ENCODE results near the gene RERE.

The RERE gene

DNA sequence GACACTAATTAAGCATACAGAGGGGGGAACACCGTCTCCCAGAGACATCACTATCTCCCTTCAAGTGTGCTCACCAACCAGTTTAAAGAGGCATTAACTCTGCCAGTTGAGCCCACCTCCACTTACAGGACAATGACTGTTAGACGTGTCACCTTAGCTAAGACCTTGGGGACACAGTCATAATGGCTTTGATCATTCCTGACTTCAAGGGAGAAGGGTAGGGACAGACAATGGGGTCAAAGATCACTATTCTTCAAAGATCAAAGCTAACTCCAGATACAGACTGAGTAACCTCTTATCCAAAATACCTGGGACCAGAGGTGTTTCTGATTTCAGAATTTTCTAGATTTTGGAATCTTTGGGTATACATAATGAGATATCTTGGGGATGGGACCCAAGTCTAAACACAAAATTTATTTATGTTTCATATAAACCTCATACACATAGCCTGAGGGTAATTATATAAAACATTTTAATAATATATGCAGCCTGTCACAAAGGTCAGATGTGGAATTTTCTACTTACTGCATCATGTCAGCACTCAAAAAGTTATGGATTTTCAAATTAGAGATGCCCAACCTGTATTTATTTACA lies 253.4 kb downstream of the RERE start:
- no peak for DNase-seq

DNA sequence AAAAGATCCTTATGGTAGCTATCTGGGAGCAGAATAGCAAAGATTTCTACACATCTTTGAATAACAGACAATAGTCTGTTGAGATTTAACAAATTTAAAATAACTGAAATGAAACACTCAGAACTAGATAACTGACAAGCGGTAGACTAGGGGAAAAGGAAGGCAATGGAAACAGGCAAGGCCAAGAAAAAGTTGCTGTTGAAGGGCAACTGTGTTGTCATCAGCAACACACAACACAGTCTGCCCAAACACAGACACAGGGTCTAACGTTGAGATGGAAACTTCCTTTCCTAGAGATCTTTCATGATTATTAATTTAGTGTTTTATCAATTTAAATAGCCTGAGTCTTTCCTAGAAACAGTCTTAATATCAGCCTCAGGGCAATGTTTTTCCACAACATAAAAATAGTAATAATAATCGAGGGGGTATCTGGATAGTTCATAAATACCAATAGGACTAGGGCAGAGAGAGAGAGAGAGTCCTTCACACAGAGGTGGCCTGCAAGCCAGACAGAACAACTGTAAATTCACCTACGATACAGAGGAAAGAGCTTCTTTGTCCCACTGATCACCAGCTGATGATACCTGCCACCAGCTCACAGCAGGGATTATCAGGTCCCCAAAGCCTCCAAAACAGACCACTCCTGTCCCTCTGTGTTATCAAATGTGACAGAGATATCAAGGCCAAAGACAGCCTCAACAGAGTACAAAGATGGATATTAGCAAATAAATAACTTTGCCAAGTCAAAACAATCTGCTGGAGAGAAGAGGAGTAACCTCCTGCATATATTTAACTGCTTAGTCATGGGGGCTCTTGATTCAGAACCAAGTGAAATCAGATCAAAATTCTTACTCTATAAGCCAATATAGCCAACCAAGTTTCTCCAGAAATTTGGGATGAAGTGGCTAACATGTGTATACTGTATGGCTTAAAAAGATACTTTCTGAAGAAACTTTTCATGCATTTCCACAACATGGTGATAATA lies 254.3 kb downstream of the RERE start:
- no peak for DNase-seq

DNA sequence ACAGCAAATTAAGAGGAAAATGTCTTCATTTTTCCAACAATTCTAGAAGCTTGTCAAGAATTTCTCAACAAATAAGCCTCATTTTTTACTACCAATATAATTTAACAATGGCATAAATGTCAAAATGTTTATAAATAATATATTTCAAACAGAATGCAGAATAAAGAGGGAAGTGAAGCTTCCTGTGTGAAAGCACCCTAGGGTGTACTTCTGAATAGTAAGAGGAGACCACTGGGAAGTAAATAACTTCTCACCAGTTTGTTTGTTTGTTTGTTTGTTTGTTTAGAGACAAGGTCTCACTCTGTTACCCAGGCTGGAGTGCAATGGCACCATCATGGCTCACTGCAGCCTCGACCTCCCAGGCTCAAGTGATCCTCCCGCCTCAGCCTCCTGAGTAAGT lies 255.2 kb downstream of the RERE start:
- DNase-seq = no peak

DNA sequence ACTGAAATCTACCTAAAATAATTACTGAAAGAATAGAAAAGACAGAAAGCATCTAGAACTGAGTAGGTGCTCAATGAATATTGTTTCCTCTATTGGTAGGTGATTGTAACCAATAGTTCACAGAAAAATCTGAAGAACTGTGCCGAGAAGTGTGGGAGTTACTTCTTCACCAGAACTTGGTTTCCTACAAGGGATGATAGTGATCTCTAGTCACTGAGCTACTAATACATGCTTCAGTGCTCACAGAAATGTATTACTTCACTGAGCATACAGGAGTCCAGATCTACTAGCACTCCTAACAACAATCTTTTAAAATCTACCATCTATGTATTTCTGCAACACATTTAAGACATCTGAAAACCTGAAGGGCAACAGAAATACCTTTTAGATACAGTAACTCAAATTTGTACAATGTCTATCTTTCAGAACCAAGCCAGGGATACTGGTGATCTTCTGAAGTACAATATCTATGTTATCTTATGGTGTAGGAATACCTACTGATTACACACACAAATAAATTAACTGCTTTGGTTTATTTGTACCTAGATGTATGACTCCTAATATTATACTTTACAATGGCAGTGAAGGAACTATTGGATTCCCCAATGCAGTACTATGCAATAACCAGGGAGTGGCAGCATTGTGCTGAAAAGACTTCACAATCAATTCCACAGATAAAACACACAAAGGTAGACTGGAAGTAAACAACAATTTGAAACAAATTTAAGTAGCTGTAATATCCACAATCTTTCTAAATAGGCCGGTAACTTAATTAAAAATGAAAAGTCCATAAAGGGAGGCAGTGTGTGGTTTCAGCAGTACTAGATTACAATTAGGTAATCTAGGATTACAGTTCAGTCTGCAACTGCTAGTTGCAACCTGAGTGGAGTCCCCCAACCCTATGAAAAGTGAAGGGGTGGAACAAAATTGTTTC lies 256.6 kb downstream of the RERE start:
- DNase-seq = peak; percentile 59

DNA sequence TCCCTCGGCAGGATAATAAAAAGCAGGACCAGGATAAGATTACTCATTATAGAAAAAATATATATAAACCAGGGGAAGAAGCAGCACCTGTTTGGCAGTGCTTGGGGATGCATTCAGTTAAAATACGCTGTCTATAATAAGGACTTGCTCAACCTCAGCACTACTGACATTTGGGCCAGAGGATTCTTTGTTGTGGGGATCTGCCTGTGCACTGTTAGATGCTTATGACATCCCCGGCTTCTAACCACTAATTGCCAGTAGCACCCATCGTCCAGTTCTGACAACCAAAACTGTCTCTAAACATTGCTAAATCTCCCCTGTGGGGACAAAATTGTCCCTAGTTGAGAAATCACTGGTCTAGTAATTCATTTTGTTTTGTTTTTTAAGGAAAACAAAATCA lies 257.4 kb downstream of the RERE start:
- no peak for DNase-seq

DNA sequence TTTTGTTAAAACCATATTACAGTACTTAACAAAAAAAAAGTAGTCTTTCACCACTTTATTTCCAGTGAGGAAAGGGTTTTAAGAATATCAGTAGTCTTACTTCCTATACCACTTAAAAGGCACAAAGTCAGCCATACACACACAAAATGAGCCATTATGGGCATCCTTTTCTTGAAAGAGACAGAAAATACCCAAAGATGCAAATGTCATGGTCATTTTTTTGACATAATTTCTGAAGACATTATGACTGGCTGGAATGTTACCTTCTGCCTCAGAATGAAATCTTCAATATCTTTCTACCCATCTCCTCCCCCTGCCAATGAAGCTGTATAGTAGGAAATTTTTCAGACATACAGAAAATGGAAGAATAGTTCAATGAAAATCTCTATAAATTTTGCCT lies 261.9 kb downstream of the RERE start:
- no peak for DNase-seq

DNA sequence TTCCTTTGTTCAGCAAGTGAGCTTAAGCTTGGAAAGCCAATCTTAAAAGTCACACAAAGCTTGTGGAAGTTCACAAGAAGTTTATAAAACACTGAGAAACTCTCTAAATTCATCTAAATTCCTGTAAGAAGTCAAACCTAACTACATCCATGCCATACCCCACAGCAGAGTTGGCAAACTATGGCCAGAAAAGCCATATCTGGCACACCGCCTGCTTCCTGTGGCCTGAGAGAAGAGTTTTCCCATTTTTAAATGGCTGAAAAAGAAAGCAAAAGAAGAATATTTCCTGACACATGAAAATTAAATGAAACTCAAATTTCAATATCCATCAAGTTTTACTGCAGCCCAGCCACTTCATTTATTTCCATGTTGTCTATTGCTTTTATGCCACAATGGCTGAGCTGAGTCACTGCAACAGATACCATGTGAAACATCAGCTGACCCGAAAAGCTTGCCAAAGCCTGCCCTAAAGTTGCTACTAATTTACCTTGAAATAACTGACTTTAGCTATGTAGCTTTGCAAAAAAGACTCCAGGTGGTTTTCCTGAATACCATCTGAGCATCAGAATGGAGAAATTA lies 262.4 kb downstream of the RERE start:
- no peak for DNase-seq

DNA sequence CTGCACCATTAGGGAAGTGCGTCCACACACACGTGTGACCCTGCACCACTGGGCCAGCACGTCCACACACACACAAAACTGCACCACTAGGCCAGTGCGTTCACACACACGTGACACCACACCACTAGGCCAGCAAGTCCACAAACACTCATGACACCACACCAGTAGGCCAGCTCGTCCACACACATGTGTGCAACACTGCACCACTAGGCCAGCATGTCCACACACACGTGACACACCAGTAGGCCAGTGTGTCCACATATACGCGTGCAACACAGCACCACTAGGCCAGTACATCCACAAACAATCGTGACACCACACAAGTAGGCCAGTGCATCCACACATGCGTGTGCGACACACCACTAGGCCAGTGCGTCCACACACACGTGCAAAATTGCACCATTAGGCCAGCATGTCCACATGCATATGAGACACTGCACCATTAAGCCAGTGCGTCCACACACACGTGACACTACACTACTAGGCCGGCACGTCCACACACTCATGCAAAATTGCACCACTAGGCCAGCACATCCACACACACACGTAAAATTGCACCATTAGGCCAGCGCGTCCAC lies 264.5 kb downstream of the RERE start:
- no peak for DNase-seq

DNA sequence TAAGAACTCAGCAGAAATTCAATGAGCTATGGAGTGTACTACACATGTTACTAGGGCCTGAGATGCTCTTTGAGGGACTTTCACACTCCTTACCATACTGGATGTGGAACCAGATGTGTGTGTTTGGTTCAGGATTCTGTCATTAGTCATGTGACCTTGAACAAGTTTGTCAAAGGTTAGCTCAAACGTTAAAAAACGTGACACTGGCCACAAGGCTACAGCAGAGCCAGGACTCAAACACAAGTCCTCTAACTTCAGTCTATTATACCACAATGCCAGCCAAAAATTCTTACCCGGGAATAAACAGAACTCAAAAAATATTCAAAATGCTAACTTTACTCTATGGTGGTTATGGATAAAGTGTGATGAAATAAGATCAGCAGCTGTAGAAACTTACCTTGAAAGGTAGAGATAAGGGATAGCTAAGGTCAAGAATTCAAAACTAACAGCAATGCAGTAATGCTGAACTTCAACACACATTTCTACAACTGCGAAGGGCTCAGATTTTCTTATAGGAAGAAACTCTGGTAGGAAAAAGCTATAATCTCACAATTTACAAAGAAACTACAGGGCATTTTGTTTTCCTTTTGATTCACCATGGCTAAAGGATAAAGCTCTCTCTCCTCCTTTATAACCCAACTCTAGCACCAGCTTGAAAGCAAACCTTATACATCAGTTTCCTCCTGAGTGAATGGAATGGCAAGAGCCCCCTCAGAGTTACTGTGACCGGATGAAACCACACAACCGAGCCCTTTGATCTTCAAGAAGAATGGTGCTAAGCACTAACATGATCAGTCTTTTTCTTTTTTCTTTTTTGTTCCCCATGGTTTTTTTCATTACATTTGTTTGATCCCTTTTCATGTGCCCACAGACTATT lies 265.6 kb downstream of the RERE start:
- DNase-seq = no peak

DNA sequence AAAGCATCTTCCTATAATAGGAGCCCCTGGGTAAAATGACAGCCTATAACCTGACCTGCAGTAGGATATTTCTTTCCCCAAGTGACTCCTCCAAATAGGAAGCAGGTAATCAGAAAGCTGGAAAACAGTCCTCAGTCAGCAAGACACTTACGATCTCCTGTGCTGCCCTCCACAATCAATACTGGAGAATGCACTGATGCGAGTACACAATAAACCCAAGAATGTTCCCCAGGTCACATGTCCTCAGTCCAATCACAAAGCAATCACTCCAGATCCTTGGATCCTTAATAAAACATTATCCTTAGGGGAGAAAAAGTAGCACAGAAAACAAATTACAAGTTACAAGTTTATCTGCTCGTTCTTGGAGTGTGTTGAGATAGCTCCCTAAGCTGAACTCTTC lies 266.4 kb downstream of the RERE start:
- no peak for DNase-seq

DNA sequence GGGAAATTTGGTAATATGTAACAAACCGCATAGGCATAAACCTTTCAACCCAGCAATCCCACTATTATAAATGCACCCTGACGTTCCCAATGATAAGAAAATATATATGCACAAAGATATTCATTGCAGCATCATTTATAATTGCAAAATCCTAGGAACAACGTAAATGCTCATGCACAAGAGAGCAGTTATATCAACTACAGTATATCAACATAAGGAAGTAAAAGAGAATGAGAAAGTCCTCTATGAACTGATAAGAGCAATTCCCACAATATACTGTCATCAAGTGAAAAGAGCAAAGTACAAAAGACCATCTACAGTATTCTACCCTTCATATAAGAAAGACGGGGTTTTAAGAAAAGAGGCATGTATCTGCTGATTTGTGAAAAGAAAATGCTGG lies 269.6 kb downstream of the RERE start:
- no peak for DNase-seq

DNA sequence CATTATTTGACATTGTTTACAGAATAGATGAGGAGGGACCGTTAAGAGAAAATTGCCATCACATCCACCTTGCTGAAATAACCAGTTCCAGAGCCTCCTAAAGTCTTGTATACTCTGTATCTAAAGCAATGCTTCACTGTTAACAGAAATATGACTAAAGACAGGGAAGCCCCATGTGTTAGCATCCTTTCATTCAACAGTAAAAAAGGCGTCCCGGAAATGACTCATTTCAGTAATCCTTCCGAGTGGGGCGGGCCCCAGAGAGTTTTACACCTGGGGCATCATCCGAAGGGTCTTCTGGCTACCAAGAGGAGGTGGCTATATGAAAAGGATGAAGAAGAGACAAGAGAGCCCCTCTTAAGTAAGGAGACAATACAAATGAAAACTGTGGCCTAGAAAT lies 272.4 kb downstream of the RERE start:
- DNase-seq = no peak

DNA sequence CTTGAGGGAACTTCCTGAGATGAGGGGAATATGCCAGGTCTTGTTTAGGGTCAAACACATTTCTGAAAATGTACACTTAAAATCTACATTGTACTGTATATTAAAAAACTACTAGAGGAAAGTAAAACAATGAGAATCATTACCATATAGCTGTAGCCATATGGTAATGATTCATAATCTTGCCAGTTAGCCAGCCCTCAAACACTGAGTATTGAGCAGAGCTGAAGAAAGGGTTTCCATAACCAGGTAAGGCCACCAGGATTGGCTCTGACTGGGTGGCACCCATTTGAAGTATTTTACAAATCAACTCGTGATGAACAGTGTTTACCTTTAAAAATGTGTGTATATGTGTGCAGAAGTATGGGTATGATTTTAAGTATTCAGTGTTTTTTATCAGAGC lies 272.8 kb downstream of the RERE start:
- no peak for DNase-seq

DNA sequence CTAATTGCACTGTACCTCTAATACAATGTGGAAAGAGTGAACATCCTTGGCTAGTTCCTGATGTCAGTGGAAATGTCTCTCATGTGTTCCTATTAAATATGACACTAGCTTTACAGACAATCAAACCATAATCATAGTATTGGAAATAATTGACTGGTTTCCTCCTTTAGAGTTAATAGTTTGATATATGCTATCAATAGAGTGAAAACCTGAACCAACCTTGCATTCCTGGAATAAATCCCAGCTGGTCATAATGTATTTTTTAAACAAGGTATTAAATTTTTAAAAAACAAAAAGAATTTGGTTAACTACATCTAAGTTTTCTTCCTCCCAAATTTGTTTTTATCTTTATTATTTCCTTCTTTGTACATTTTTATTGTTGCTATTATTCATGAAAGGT lies 273.5 kb downstream of the RERE start:
- DNase-seq = no peak

DNA sequence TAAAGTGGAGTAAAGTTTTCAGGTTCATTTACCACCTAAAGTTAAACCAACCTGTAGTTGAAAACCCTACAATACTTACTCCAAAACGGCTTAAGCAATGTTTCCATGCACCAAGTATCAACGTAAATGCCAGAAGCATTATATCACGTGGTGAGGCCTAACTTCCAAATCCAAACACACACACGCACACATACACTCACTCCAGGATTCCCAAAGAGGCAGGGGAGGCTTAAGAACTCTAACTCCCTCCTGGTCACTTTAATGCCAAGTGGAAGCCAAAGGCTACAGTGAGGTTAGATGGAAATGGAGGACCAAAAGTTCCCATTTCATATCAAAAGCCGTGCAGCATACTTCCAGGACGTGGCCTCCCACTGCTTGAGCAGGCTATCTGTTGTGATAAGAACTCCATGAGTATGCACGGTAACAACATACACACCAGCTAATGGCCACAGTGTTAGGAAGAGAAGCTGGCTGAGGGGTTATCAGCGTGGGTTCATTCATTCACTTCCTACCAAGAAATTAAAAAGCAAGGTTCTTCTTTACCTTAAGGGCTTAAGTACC lies 275.4 kb downstream of the RERE start:
- DNase-seq = no peak

DNA sequence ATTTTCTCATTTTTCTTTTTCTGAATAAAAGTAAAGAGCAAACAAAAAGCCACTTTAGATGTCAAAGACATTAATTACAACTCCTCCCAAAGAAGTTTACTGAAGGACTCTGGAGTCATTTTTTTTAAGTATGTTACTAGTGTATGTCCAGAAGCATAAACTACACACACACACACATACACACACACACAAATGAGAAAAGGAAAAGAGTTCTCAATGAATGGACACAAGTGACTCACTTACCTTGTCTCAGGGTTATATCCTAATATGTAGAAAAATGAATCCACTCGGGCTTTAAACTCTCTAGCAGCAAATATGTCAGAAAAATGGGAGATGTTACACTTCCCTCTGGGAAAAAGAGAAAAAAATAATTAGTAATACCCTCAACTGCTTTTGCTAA lies 276.5 kb downstream of the RERE start:
- DNase-seq = no peak

DNA sequence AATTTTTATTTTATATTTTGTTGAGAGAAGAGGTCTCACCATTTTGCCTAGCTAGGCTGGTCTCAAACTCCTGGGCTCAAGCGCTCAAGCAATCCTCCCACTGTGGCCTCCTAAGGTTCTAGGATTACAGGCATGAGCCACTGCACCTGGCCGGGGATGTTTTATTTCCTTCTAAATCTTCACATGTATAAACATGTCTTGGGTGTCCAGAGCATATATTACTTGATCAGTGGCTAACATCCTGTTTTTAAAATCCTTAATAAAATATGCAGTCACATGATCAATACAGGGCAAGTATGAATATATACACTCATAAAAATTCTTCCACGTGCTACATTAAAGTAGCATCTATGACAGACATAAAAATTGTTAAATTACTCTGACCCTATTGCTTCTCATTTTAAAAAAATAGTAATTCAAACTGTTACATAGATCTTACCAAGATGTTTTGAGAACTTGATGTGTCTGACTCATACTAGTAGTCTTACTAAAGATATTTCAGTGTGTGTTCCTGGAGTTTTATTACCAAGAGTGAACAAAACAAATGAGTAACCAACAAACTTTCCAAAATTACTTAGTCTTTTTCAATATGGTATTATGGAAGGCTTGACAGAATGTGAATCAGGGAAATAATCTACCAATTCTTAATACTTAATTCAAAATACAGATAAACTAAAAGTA lies 277.0 kb downstream of the RERE start:
- DNase-seq = no peak

DNA sequence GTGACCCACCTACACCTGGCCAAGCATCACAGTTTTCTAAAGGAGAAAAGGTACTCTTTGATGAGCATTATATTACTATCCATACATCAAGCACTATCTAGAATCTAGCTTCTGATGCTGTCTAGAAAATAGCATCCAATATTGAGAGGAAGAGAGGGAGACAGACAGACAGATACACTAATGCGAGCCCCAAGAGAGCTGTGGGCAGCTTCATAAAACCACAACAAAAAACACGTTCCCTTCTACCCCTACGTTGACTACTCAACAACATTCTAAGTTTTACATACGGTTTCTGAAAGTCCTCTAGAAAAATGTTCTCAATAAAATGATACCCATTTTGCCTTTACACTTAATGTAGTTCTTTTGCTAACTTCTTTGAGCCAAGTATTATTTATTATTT lies 277.8 kb downstream of the RERE start:
- DNase-seq = no peak

DNA sequence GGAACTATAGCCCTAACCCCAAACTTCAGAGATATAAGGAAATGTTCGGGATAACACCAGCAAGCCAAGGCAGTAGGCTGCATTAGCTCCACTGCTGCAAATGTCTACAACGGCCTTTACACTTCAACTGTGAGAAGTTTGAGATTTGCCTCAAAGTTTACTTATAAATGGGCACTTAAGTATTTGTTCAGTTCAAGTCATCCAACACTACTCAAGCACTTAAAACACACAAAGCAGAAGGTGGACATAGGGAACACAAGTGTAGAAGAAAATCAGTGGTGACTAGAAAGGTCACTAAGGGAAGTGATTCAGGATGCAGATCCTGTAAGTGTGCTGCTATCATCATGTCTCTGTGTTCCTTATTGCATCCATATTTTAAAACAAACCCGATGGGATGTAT lies 278.9 kb downstream of the RERE start:
- DNase-seq = no peak

DNA sequence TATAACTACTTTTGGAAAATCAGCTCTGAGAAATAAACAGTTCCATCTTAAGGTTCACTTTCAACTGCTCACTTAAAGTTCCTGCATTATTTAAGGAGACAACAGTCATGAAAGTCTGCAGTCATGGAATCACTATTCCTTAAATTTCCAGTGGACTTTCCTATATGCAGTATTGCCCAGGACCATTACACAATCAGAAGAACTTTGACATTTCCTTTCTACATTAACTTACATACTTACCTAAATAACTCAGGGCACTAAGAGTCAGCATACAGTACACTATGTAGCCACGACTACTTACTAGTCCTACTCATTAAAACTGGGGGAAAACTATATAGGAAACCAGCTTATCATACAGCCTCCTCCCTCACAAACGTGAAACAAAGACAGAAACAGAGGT lies 279.4 kb downstream of the RERE start:
- DNase-seq = no peak

DNA sequence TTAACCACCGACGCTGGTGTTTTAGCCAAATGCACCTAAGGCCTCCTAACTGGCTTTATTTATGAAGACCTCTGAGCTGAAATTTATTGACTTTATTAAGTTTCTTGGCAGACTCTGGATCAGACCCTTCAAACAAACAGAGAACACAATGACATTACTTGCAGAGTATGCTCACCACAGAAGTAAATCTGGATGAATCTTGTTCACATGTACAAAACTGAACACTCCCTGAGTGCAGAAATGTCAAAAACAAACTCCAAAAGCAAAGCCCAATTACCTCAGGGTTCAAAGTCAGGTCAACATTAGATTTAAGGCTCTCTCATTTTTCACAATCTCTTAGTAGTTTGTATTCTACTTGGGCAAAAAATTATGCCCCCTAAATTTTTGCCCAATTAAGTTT lies 280.9 kb downstream of the RERE start:
- DNase-seq = no peak

All from DMS153 (cell line).